K562 (cell line): Measurements from ENCODE around the gene FGGY. TPM values are rescaled to one million over a fixed set of nuclear protein-coding genes. Genes with fewer than 3 reads are reported as not detected.

Experiments
- ATF7 ChIP-seq: fragments of 450-650 bp; IDR thresholded peaks from 2 replicates; pipeline ENCODE4 v1.7.1; 2014; ENCODE audit warnings: mild to moderate bottlenecking, moderate library complexity
- CEBPG ChIP-seq, 3 experiments: fragments of 200-800 bp in 1 of 3; sonication (Bioruptor generic) in 1 of 3; sonication (generic) in 1 of 3; formaldehyde crosslinking in 1 of 3; IDR thresholded peaks in 2 of 3; conservative IDR thresholded peaks in 1 of 3; 2 replicates each; pipeline versions ENCODE4 v1.6.1 to v1.8.0; 2016 to 2022; ENCODE audit warnings: missing compliant biosample characterization in 2 of 3, missing genetic modification characterization in 2 of 3, mild to moderate bottlenecking in 1 of 3, missing genetic modification reagents in 1 of 3
- CREB1 ChIP-seq, 2 experiments: sonication (generic) in 1 of 2; formaldehyde crosslinking in 1 of 2; IDR thresholded peaks; 2 replicates each; pipeline versions ENCODE4 v1.6.1 to v1.8.0; 2012 to 2022; ENCODE audit warnings: inconsistent platforms in 1 of 2, mild to moderate bottlenecking in 1 of 2, missing genetic modification reagents in 1 of 2, moderate library complexity in 1 of 2
- DPF2 ChIP-seq: fragments of 450-650 bp; IDR thresholded peaks from 2 replicates; pipeline ENCODE4 v1.6.1; 2016
- EHMT2 ChIP-seq: fragments of 450-650 bp; IDR thresholded peaks from 2 replicates; pipeline ENCODE4 v1.6.1; 2018; ENCODE audit warnings: antibody characterized with exemption
- FOXK1 ChIP-seq: sonication (generic); formaldehyde crosslinking; IDR thresholded peaks from 2 replicates; pipeline ENCODE4 v1.8.0; 2022; ENCODE audit warnings: missing genetic modification reagents, mild to moderate bottlenecking, borderline replicate concordance
- HNRNPL ChIP-seq: fragments of 200-400 bp; formaldehyde crosslinking; IDR thresholded peaks from 2 replicates; pipeline ENCODE4 v1.6.1; 2017; ENCODE audit warnings: low read depth, mild to moderate bottlenecking, low read length
- JUN ChIP-seq, 2 experiments: sonication (generic) in 1 of 2; formaldehyde crosslinking in 1 of 2; IDR thresholded peaks; 2 replicates each; pipeline versions ENCODE4 v1.6.1 to v1.8.0; 2012 to 2022; ENCODE audit warnings: borderline replicate concordance in 2 of 2, mild to moderate bottlenecking in 2 of 2, improper control_type of control experiment in 1 of 2, low read depth in 1 of 2, low read length in 1 of 2, missing genetic modification reagents in 1 of 2
- MAFF ChIP-seq: IDR thresholded peaks from 2 replicates; pipeline ENCODE4 v1.6.1; 2012; ENCODE audit warnings: low read length, improper control_type of control experiment
- NCOA1 ChIP-seq: fragments of 450-650 bp; IDR thresholded peaks from 2 replicates; pipeline ENCODE4 v1.6.1; 2016; ENCODE audit warnings: low read depth
- POLR2AphosphoS2 ChIP-seq: IDR thresholded peaks from 2 replicates; pipeline ENCODE4 v1.6.1; 2012; ENCODE audit warnings: low read length, improper control_type of control experiment
- POLR2AphosphoS5 ChIP-seq: IDR thresholded peaks from 2 replicates; pipeline ENCODE4 v1.6.1; 2011; ENCODE audit warnings: mild to moderate bottlenecking, low read depth, low read length, moderate library complexity; ENCODE audit not compliant: control insufficient read depth, insufficient read depth
- SMARCE1 ChIP-seq: fragments of 450-650 bp; IDR thresholded peaks from 2 replicates; pipeline ENCODE4 v1.7.1; 2016; ENCODE audit warnings: mild to moderate bottlenecking
- TCF3 ChIP-seq: sonication (generic); formaldehyde crosslinking; IDR thresholded peaks from 2 replicates; pipeline ENCODE4 v1.4.0; 2020; ENCODE audit warnings: mild to moderate bottlenecking, missing genetic modification reagents
- THRB ChIP-seq: fragments of 450-650 bp; formaldehyde crosslinking; conservative IDR thresholded peaks from 2 replicates; pipeline ENCODE4 v1.4.0; 2022; ENCODE audit warnings: mild to moderate bottlenecking, missing genetic modification characterization
- VEZF1 ChIP-seq: fragments of 200-800 bp; sonication (Bioruptor generic); IDR thresholded peaks from 2 replicates; pipeline ENCODE4 v1.6.1; 2017; ENCODE audit warnings: missing genetic modification characterization, missing compliant biosample characterization
- ZNF12 ChIP-seq: sonication (generic); formaldehyde crosslinking; IDR thresholded peaks from 2 replicates; pipeline ENCODE4 v1.4.0; 2020; ENCODE audit warnings: mild to moderate bottlenecking, missing genetic modification reagents
- ZNF354B ChIP-seq: fragments of 250-450 bp; sonication (Bioruptor Pico); IDR thresholded peaks from 2 replicates; pipeline ENCODE4 v1.4.0; 2020
- ZNF551 ChIP-seq: fragments of 250-450 bp; sonication (Bioruptor Pico); IDR thresholded peaks from 2 replicates; pipeline ENCODE4 v1.5.0; 2021; ENCODE audit warnings: mild to moderate bottlenecking, moderate library complexity
- ZNF583 ChIP-seq: fragments of 250-450 bp; sonication (Bioruptor Pico); IDR thresholded peaks from 2 replicates; pipeline ENCODE4 v1.4.0; 2020
- polyA plus RNA-seq, 8 experiments: library from polyadenylated mRNA; depleted of rRNA in 4 of 8; stranded (reverse) in 5 of 8; unstranded in 3 of 8; fragments of >200 nt; fragmentation: Nextera tagmentation in 2 of 8; fragmentation: Illumina TruSeq in 1 of 8; extraction: Ambion mirVana in 2 of 8; extraction: Trizol in 1 of 8; gene quantifications; 2 replicates each; pipeline versions ENCODE4 v1.2.1 to v1.2.3, GENCODE V29; 2011 to 2014; ENCODE audit warnings: inconsistent platforms in 1 of 8, missing spikeins in 1 of 8
- total RNA-seq, 7 experiments: library from RNA; depleted of rRNA in 6 of 7; stranded (reverse); fragments of >200 nt in 6 of 7; fragmentation: Illumina TruSeq in 2 of 7; extraction: Trizol in 2 of 7; gene quantifications; 2 replicates each; pipeline versions ENCODE4 v1.2.1 to v1.2.3, GENCODE V29; 2011 to 2021; ENCODE audit warnings: low replicate concordance in 1 of 7
- TF ChIP-seq, protein P1 (sequence below): fragments of 200-800 bp; sonication (Bioruptor generic); IDR thresholded peaks from 2 replicates; pipeline ENCODE4 v1.6.1; 2017; ENCODE audit warnings: missing genetic modification characterization, missing compliant biosample characterization
- TF ChIP-seq, protein P2 (sequence below), 2 experiments: fragments of 450-650 bp in 1 of 2; sonication (generic) in 1 of 2; formaldehyde crosslinking in 1 of 2; IDR thresholded peaks in 1 of 2; conservative IDR thresholded peaks in 1 of 2; 2 replicates each; pipeline versions ENCODE4 v1.6.1 to v1.8.1; 2016 to 2023; ENCODE audit warnings: mild to moderate bottlenecking in 2 of 2, moderate library complexity in 2 of 2, inconsistent platforms in 1 of 2, missing genetic modification reagents in 1 of 2

FGGY gene
- total and polyA plus RNA-seq, 9 of the 15 experiments (the other 6 are each of a cell fraction or from before 2014, with no cell fraction given) = 9.7 to 19.2 (median 12.6) TPM

DNA sequence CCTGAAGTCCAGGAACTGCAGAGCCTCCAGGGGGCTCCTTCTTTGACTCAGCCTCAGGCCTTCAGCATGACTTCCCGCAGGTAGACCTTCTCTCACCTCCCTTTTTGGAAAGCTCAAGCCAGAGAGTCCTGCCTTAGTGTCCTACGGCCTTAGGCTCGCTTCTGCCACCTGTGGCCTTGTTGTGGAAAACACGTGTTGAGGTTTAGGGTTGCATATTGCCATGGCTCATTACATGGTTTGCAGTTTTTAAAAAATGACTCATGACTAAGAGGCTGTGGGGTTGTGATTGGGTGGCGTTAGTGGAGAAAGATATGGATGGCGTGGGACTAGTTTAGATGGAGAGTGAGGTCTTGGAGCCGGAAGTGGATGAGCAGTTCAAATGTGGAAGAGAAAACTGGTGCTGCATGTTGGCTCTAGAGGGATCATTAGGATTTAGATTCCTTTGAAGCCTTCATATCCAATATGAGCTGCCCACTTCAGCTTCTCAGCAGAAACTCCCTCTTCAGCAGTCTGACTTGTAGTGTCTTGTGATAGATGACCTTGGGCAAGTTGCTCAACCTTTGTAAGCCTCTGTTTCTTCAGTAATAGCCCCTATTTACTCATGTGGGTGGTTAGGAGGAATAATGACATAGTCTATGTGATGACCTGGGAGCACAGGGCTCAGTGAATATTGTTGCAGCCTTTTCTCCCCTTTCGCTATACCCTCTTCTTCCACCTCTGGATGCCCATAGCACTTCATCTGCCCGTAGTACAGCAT, 6.5 kb upstream of the FGGY start (continued):
- TF ChIP-seq POLR2AphosphoS5 = no peak
- TF ChIP-seq FOXK1 (CRISPR knock-in tag) = peak; percentile 76; the same call in 1 of the 2 replicates
- TF ChIP-seq EHMT2 = peak; percentile 85
- TF ChIP-seq, protein P1, sequence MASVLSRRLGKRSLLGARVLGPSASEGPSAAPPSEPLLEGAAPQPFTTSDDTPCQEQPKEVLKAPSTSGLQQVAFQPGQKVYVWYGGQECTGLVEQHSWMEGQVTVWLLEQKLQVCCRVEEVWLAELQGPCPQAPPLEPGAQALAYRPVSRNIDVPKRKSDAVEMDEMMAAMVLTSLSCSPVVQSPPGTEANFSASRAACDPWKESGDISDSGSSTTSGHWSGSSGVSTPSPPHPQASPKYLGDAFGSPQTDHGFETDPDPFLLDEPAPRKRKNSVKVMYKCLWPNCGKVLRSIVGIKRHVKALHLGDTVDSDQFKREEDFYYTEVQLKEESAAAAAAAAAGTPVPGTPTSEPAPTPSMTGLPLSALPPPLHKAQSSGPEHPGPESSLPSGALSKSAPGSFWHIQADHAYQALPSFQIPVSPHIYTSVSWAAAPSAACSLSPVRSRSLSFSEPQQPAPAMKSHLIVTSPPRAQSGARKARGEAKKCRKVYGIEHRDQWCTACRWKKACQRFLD (CRISPR knock-in tag) = no peak
- TF ChIP-seq ZNF583 (CRISPR knock-in tag) = no peak
- TF ChIP-seq ATF7 = peak; percentile 58; the same call in 1 of the 2 replicates
- 0 out of 2 replicates have a peak, but pooled peaks have one; percentile 31 for TF ChIP-seq SMARCE1
- no peak for TF ChIP-seq NCOA1
- no peak for TF ChIP-seq POLR2AphosphoS2
- TF ChIP-seq TCF3 = peak; percentile 30; the same call in 1 of the 2 replicates
- TF ChIP-seq, protein P2, sequence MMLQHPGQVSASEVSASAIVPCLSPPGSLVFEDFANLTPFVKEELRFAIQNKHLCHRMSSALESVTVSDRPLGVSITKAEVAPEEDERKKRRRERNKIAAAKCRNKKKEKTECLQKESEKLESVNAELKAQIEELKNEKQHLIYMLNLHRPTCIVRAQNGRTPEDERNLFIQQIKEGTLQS (IDR thresholded peaks at IDR 0.05) = peak; percentile 90
- TF ChIP-seq, protein P2 (CRISPR knock-in tag; conservative IDR thresholded peaks at IDR 0.05) = no peak
- TF ChIP-seq HNRNPL = no peak
- TF ChIP-seq THRB = peak; percentile 74; the same call in 1 of the 2 replicates
- TF ChIP-seq ZNF354B (CRISPR knock-in tag) = no peak
- TF ChIP-seq ZNF551 = no peak
- peak; percentile 59; the same call in 1 of the 2 replicates for TF ChIP-seq DPF2
- no peak for TF ChIP-seq ZNF12
- peak; percentile 66; the same call in 1 of the 2 replicates for TF ChIP-seq CEBPG (CRISPR knock-in tag; IDR thresholded peaks at IDR 0.05)
- no peak; a peak in 1 of 4 replicates for TF ChIP-seq CEBPG (tag; conservative IDR thresholded peaks at IDR 0.05 in 1 of 2, IDR thresholded peaks at IDR 0.05 in 1 of 2)
- TF ChIP-seq CREB1 (IDR thresholded peaks at IDR 0.05) = no peak
- TF ChIP-seq CREB1 (CRISPR knock-in tag; IDR thresholded peaks at IDR 0.05) = peak; percentile 69
- TF ChIP-seq MAFF = no peak
- peak; percentile 80 for TF ChIP-seq JUN (IDR thresholded peaks at IDR 0.05; ENCODE audit: borderline replicate concordance, low read depth, low read length)
- TF ChIP-seq JUN (CRISPR knock-in tag; IDR thresholded peaks at IDR 0.05; ENCODE audit: borderline replicate concordance) = no peak
- no peak for TF ChIP-seq VEZF1 (CRISPR knock-in tag)
